HG03139 (cell line): ENCODE measurements around the gene RTP1.
"Not testable (repeated sequence)": the region's sequence is repeated elsewhere in the genome, so short reads cannot be mapped to it uniquely, and the experiment has no call there.

ENCODE experiments used
- ATAC-seq: cut with Tn5 transposase; IDR thresholded peaks from one replicate; pipeline ENCODE4 v1.9.1; 2021; ENCODE audit not compliant: unreplicated experiment

RTP1 gene

GRCh38 chr3:187196573-187197334, 532 bp upstream of the RTP1 start:
- ATAC-seq, result no peak

GRCh38 chr3:187198490-187198889, 1.2 kb downstream of the RTP1 start:
- ATAC-seq, result no peak

- not testable (repeated sequence) for ATAC-seq
Measured at GRCh38 chr3:187199463-187200050, 2.3 kb downstream of the RTP1 start.

DNA sequence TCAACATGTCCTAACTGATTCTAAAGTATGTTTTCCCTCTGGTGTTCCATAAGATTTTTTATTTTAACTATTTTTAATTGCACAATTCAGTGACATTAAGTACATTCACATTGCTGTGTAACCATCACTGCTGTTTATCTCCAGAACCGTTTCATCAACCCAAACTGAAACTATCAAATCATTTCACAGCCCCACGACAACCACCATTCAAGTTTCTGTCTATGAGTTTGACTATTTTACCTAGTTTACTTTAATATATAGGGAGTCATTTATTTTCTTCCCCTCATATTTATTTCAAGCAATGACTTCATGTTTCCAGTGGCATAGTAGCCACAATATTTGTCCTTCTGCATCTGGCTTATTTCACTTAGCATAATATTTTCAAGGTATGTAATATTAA, 8.4 kb downstream of the RTP1 start:
- ATAC-seq, result no peak

GRCh38 chr3:187207062-187207461, 9.8 kb downstream of the RTP1 start:
- ATAC-seq, result no peak

DNA sequence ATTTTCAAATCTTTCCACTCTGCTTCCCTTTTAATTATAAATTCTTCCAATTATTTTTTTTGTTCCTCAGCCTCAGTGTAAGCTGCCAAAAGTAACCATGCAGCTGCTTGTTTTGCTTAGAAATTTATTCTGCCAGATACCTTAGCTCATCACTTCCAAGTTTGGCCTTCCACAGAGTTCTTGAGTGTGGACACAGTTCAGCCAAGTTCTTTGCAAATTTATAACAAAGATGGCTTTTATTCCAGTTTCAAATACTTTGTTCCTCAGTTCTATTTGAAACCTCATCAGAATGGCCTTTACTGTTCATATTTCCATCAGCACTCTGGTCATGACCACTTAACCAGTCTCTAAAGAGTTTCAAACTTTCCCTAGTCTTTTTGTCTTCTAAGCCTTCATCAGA, 10.3 kb downstream of the RTP1 start:
- no peak for ATAC-seq

DNA sequence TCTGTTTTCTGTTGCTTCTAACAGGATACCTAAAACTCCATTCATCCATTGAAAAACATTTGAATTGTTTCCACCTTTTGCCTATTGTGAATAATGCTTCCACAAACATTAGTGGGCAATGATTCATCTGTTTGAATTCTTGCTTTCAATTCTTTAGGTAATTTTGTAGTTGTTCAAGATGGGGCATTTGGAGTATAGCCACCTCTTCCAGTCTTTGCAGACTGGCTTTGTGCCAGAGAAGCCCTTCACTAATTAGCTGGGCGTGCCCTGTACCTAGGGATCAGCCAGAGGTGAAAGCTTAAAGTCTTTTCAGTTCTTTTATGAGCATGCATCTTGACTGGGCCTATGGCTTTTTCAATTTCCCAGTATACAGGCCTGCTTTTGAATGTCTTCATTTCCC, 10.9 kb downstream of the RTP1 start:
- ATAC-seq, result no peak

GRCh38 chr3:187209491-187209890, 12.2 kb downstream of the RTP1 start:
- ATAC-seq, result no peak

DNA sequence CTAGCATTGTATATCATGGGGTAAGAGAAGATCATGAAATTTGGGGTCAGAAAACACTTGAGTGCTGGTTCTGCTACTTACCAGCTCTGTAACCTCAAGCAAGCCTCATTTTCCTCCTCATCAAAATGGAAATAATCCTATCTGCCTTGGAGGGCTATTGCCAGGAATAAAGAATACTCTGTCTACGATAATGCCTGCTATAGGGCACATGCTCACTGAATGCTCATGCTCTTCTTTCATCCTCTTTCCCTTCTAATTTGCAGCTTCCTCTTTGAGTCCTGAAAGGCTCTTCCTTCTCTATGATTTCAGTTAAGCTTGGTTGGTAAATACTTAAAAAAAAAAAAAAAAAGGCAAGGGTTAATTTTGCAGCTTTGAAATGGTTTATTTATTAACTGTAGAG, 12.8 kb downstream of the RTP1 start:
- no peak for ATAC-seq

GRCh38 chr3:187210545-187211327, 13.4 kb downstream of the RTP1 start:
- no peak for ATAC-seq

GRCh38 chr3:187211532-187212195, 14.4 kb downstream of the RTP1 start:
- no peak for ATAC-seq

DNA sequence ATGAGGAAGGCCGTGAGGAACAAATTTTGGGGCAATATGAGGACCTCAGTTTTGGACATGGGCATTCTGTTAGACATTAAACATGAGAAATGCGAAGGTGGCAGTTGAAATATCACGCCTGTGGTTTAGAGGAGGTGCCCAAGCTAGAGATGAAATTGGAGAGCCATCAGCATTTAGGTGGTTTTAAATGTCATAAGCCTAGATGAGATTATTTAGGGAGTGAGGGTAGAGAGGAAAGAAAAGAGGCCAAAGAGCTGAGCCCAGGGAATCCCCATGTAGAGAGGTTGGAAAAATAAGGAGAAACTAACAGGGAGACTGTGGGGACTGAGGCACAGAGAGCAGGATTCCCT, 14.9 kb downstream of the RTP1 start:
- no peak for ATAC-seq

DNA sequence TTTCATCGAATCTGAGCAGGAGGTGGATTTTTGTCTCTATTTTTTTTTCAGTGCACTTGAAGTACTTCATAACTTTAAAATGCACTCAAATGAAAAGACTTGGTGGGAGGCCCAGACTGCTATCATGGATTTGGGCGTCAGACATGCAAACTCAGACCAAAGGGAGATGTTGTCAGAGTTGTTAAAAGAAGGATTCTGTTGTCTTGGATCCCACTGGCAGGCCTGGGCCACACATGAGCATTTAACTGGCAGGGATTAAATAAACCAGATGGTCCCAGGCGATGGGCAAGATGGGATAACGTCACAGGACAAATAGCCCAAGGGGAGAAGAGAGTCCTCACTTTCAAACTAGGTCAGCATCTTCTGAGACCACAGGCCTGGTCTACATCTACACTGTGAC, 15.4 kb downstream of the RTP1 start:
- no peak for ATAC-seq

- no peak for ATAC-seq
Measured at GRCh38 chr3:187213616-187214015, 16.3 kb downstream of the RTP1 start.

- no peak for ATAC-seq
Measured at GRCh38 chr3:187215460-187215859, 18.2 kb downstream of the RTP1 start.

DNA sequence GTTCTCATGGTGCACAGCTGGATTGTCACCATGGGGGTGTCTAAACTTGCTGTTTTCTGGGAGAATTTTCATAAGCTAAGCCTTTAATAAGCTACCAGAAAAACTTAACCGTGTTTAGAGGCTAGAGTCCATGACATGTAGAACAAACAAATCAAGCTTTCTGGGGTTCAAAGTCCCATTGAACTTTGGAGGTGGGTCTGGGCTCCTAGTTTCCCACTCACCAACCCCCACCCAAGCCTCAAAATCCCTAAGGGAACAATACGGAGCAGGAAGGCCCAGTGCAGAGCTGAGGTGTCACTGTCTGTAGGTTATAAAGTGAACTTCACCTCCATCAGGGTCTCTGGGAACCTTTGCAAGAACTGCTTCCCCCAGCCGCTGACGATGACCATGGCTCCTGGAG, 25.5 kb downstream of the RTP1 start:
- no peak for ATAC-seq

DNA sequence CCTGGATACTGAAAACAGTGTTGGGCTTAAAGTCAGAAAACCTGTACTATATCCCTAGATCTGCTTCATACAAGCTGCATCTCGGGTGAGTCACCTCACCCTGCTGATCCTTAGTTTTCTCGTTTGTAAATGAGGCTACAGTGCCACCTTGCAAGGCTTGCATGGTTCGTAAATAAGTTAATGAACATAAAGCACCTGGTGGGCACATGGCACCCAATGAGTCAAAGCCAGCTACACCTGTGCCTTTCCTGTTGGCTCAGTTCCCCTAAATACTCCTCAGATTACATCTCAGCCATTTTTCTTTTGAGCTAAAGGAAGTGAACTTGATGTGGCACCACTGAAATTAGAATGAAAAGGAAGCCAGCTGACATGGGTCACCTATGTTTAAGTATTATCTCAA, 26.5 kb downstream of the RTP1 start:
- ATAC-seq, result no peak

GRCh38 chr3:187227658-187228258, 30.5 kb downstream of the RTP1 start:
- no peak for ATAC-seq

GRCh38 chr3:187228740-187229139, 31.5 kb downstream of the RTP1 start:
- ATAC-seq, result no peak

GRCh38 chr3:187230011-187230410, 32.7 kb downstream of the RTP1 start:
- ATAC-seq, result no peak

DNA sequence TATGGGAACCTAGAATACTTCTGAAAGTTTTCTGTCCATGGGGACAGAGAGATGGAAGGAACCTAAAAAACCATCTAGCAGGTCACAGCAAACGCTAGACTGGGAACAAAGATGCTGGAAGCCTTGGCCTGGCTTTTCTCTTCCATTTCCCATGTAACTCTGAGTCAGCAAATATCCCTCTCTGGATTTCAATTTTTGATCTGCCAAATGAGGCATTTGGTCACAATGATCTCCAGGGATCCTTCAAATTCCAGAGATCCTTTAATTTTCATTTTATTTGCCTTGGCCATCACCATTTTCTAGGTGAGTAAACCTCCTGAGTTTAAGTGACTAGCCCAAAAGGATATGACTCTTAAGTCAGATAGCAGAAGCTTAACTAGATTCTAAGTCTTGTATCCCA, 39.7 kb downstream of the RTP1 start:
- ATAC-seq, result no peak
